SK-N-SH (cell line): ENCODE data around the gene ATP12A. TPM values are rescaled to one million over a fixed set of nuclear protein-coding genes. Genes with fewer than 3 reads are reported as not detected.

Experiments used
- CTCF ChIA-PET: fragments of 300-600, 350-600 bp; formaldehyde crosslinking; extraction: SDS; loops from one replicate; lab custom pipeline; 2021; lab: Yijun Ruan, JAX
- POLR2A ChIA-PET: fragments of 350-600 bp; sonication (Branson Sonifier 250); formaldehyde crosslinking; extraction: SDS; loops from one replicate; lab custom pipeline; 2020; ENCODE audit warnings: antibody characterized with exemption, inconsistent platforms; lab: Yijun Ruan, JAX
- DNase-seq: peaks from one replicate; pipeline ENCODE4 v3.0.0; 2012
- H2AFZ ChIP-seq: fragments of 200-600 bp; sonication (generic); 2 replicates; pipeline ENCODE4 v1.8.1; 2016; ENCODE audit warnings: antibody characterized with exemption, mild to moderate bottlenecking, low read depth
- H3F3A ChIP-seq: fragments of 200-600 bp; sonication (generic); replicated peaks from 2 replicates; pipeline ENCODE3; 2016; ENCODE audit warnings: antibody characterized with exemption, mild to moderate bottlenecking; ENCODE audit not compliant: insufficient read depth
- H3K27ac ChIP-seq, 2 experiments: fragments of 200-500 bp in 1 of 2; fragments of 200-600 bp in 1 of 2; sonication (Bioruptor generic) in 1 of 2; sonication (generic), shearing (Covaris generic) in 1 of 2; 2 replicates each; pipeline versions ENCODE4 v1.5.1 to v1.6.1; 2014 to 2016; ENCODE audit warnings: low read depth in 2 of 2, inconsistent platforms in 1 of 2, low read length in 1 of 2, mild to moderate bottlenecking in 1 of 2, mixed read lengths in 1 of 2
- H3K27me3 ChIP-seq: fragments of 200-600 bp; sonication (generic), shearing (Covaris generic); 2 replicates; pipeline ENCODE4 v1.6.1; 2016; ENCODE audit warnings: mixed run types; ENCODE audit not compliant: insufficient read depth
- H3K36me3 ChIP-seq, 2 experiments: fragments of 200-500 bp in 1 of 2; fragments of 200-600 bp in 1 of 2; sonication (Bioruptor generic) in 1 of 2; sonication (generic) in 1 of 2; replicated peaks in 1 of 2; 2 replicates each; pipeline versions ENCODE3 to v1.5.1; 2014 to 2016; ENCODE audit warnings: low read length in 1 of 2, mild to moderate bottlenecking in 1 of 2; ENCODE audit not compliant: insufficient read depth in 2 of 2, control insufficient read depth in 1 of 2
- H3K4me1 ChIP-seq, 2 experiments: fragments of 200-500 bp in 1 of 2; fragments of 200-600 bp in 1 of 2; sonication (Bioruptor generic) in 1 of 2; sonication (generic), shearing (Covaris generic) in 1 of 2; 2 replicates each; pipeline versions ENCODE4 v1.5.1 to v1.6.1; 2014 to 2016; ENCODE audit warnings: low read depth in 1 of 2, low read length in 1 of 2, mixed run types in 1 of 2; ENCODE audit not compliant: insufficient read depth in 2 of 2, control insufficient read depth in 1 of 2
- H3K4me2 ChIP-seq: fragments of 200-600 bp; sonication (generic), shearing (Covaris generic); 2 replicates; pipeline ENCODE4 v1.6.1; 2017; ENCODE audit warnings: mixed run types
- H3K4me3 ChIP-seq, 2 experiments: fragments of 200-500 bp in 1 of 2; fragments of 200-600 bp in 1 of 2; sonication (Bioruptor generic) in 1 of 2; sonication (generic), shearing (Covaris generic) in 1 of 2; 2 replicates each; pipeline versions ENCODE4 v1.5.1 to v1.8.1; 2014 to 2016; ENCODE audit warnings: low read depth in 2 of 2, inconsistent platforms in 1 of 2, low read length in 1 of 2, mild to moderate bottlenecking in 1 of 2, mixed read lengths in 1 of 2, moderate library complexity in 1 of 2
- H3K79me2 ChIP-seq: fragments of 200-600 bp; sonication (generic); 2 replicates; pipeline ENCODE4 v1.8.1; 2017; ENCODE audit warnings: mild to moderate bottlenecking; ENCODE audit not compliant: insufficient read depth
- H3K9ac ChIP-seq: fragments of 200-600 bp; sonication (generic); 2 replicates; pipeline ENCODE4 v1.6.1; 2017; ENCODE audit warnings: mixed run types
- H3K9me2 ChIP-seq: fragments of 200-600 bp; sonication (generic); 2 replicates; pipeline ENCODE4 v1.6.1; 2017; ENCODE audit warnings: mixed run types
- H3K9me3 ChIP-seq: fragments of 200-600 bp; sonication (generic); 2 replicates; pipeline ENCODE4 v1.6.1; 2017; ENCODE audit warnings: mixed run types, mild to moderate bottlenecking, moderate library complexity
- H4K20me1 ChIP-seq: fragments of 200-600 bp; sonication (generic); 2 replicates; pipeline ENCODE4 v1.6.1; 2017; ENCODE audit warnings: mild to moderate bottlenecking, mixed run types; ENCODE audit not compliant: insufficient read depth
- CHD2 ChIP-seq: fragments of 150-350 bp; IDR thresholded peaks from 2 replicates; pipeline ENCODE4 v1.6.1; 2018; ENCODE audit warnings: low read length; ENCODE audit not compliant: partially characterized antibody
- ELF1 ChIP-seq: IDR thresholded peaks from 2 replicates; pipeline ENCODE4 v1.4.0; 2012
- EP300 ChIP-seq, 2 experiments: IDR thresholded peaks; 2 replicates each; pipeline versions ENCODE4 v1.4.0 to v1.6.1; 2012; ENCODE audit warnings: borderline replicate concordance in 1 of 2, low read depth in 1 of 2, low read length in 1 of 2
- EZH2phosphoT487 ChIP-seq: fragments of 200-600 bp; sonication (generic); IDR thresholded peaks from 2 replicates; pipeline ENCODE4 v1.6.1; 2017; ENCODE audit warnings: low read depth, mixed run types, mild to moderate bottlenecking, antibody characterized with exemption, moderate library complexity, borderline replicate concordance
- FOSL2 ChIP-seq: IDR thresholded peaks from 2 replicates; pipeline ENCODE4 v1.4.0; 2012; ENCODE audit warnings: low read depth, mild to moderate bottlenecking, moderate library complexity, borderline replicate concordance
- FOXM1 ChIP-seq: IDR thresholded peaks from 2 replicates; pipeline ENCODE4 v1.4.0; 2012; ENCODE audit warnings: low read depth, mild to moderate bottlenecking
- GATA2 ChIP-seq: sonication (generic); formaldehyde crosslinking; IDR thresholded peaks from 2 replicates; pipeline ENCODE4 v1.5.0; 2020; ENCODE audit warnings: mild to moderate bottlenecking, missing genetic modification reagents
- JUND ChIP-seq: IDR thresholded peaks from 2 replicates; pipeline ENCODE4 v1.4.0; 2012
- MAX ChIP-seq: IDR thresholded peaks from 2 replicates; pipeline ENCODE4 v1.4.0; 2012; ENCODE audit warnings: low read depth
- MEF2A ChIP-seq: IDR thresholded peaks from 2 replicates; pipeline ENCODE4 v1.4.0; 2012; ENCODE audit warnings: low read depth, borderline replicate concordance
- MXI1 ChIP-seq: IDR thresholded peaks from 2 replicates; pipeline ENCODE4 v1.6.1; 2012; ENCODE audit warnings: mild to moderate bottlenecking, low read depth, low read length, improper control_type of control experiment
- POLR2AphosphoS5 ChIP-seq: IDR thresholded peaks from 2 replicates; pipeline ENCODE4 v1.6.1; 2012; ENCODE audit warnings: low read depth, low read length
- RAD21 ChIP-seq: IDR thresholded peaks from 2 replicates; pipeline ENCODE4 v1.6.1; 2012; ENCODE audit warnings: mild to moderate bottlenecking, low read length
- RFX5 ChIP-seq: IDR thresholded peaks from 2 replicates; pipeline ENCODE4 v1.6.1; 2012; ENCODE audit warnings: mild to moderate bottlenecking, improper control_type of control experiment, low read length
- RXRA ChIP-seq: IDR thresholded peaks from 2 replicates; pipeline ENCODE4 v1.4.0; 2012; ENCODE audit warnings: low read depth, mild to moderate bottlenecking, borderline replicate concordance
- SMC3 ChIP-seq: IDR thresholded peaks from 2 replicates; pipeline ENCODE4 v1.6.1; 2012; ENCODE audit warnings: low read depth, low read length, improper control_type of control experiment
- TAF1 ChIP-seq: IDR thresholded peaks from 2 replicates; pipeline ENCODE4 v1.6.1; 2012; ENCODE audit warnings: low read depth, mild to moderate bottlenecking, low read length, moderate library complexity, borderline replicate concordance
- TCF12 ChIP-seq: IDR thresholded peaks from 2 replicates; pipeline ENCODE4 v1.4.0; 2012
- USF2 ChIP-seq: fragments of 150-350 bp; IDR thresholded peaks from 2 replicates; pipeline ENCODE4 v1.6.1; 2017; ENCODE audit warnings: antibody characterized with exemption, low read length, low read depth, borderline replicate concordance
- WGBS: methylation state at CpG from one replicate; pipeline ENCODE4 v1.1.6; 2017; ENCODE audit warnings: low lambda C conversion rate; 5-methylcytosine and 5-hydroxymethylcytosine counted together
- polyA plus RNA-seq, 3 experiments: library from polyadenylated mRNA; depleted of rRNA; stranded (reverse); fragments of >200 nt; gene quantifications; 2 replicates each; pipeline ENCODE4 v1.2.3, GENCODE V29; 2012
- TF ChIP-seq, protein P1 (sequence below): fragments of 150-350 bp; IDR thresholded peaks from 2 replicates; pipeline ENCODE4 v1.6.1; 2016; ENCODE audit warnings: mild to moderate bottlenecking, low read depth, low read length
- TF ChIP-seq, protein P2 (sequence below): IDR thresholded peaks from 2 replicates; pipeline ENCODE4 v1.4.0; 2012; ENCODE audit warnings: low read depth, borderline replicate concordance
- TF ChIP-seq, protein P3 (sequence below): IDR thresholded peaks from 2 replicates; pipeline ENCODE4; 2012

Gene ATP12A
- polyA plus RNA-seq, 1 of the 3 experiments (the other 2 are of a cell fraction): not detected

- Histone ChIP-seq H3F3A (no peaks in the 10 kb centered on the region), H3K36me3 (no peaks in the 10 kb centered on the region), H3K4me1 (peaks cover 0 to 3% of the 10 kb centered on the region in 2 experiments; a peak in 1 of 4 replicates), H3K9ac (no peak overlapping the region)
- no peak for TF ChIP-seq CHD2
- TF ChIP-seq GATA2 (CRISPR knock-in tag): no peak
- no peak for TF ChIP-seq TAF1
- no peak for TF ChIP-seq MAX
- no peak for TF ChIP-seq RFX5
- TF ChIP-seq, protein P1, sequence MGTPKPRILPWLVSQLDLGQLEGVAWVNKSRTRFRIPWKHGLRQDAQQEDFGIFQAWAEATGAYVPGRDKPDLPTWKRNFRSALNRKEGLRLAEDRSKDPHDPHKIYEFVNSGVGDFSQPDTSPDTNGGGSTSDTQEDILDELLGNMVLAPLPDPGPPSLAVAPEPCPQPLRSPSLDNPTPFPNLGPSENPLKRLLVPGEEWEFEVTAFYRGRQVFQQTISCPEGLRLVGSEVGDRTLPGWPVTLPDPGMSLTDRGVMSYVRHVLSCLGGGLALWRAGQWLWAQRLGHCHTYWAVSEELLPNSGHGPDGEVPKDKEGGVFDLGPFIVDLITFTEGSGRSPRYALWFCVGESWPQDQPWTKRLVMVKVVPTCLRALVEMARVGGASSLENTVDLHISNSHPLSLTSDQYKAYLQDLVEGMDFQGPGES: no peak
- no peak for TF ChIP-seq FOXM1
- TF ChIP-seq USF2: no peak
- no peak for TF ChIP-seq TCF12
- TF ChIP-seq, protein P2, sequence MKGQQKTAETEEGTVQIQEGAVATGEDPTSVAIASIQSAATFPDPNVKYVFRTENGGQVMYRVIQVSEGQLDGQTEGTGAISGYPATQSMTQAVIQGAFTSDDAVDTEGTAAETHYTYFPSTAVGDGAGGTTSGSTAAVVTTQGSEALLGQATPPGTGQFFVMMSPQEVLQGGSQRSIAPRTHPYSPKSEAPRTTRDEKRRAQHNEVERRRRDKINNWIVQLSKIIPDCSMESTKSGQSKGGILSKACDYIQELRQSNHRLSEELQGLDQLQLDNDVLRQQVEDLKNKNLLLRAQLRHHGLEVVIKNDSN: no peak
- TF ChIP-seq POLR2AphosphoS5: no peak
- no peak for TF ChIP-seq ELF1
- TF ChIP-seq, all 33 proteins: peak for 0
- Histone ChIP-seq H3K4me2 (no peak overlapping the region), H3K27ac (no peak overlapping the region), H4K20me1 (no peaks in the 10 kb centered on the region), H3K9me3 (no peaks in the 10 kb centered on the region), H3K27me3 (no peaks in the 10 kb centered on the region), H3K4me3 (no peak overlapping the region), H3K79me2 (no peaks in the 10 kb centered on the region), H3K9me2 (no peaks in the 10 kb centered on the region), H2AFZ (no peak overlapping the region)
- 58% methylated on average over 7 of the region's 7 CpGs for WGBS
- DNase-seq: no peak
- CTCF ChIA-PET: interaction anchor here (1.5 to 3.1 kb wide), 2 partner anchors 16 to 18 kb away, joined by 5 to 10 read pairs; no protein-coding TSS in a partner anchor
- POLR2A ChIA-PET: no interaction called here
These were observed 25.5 kb upstream of the ATP12A start for GRCh38 chr13:24654741-24655140.

GRCh38 chr13:24659239-24659638, 21.0 kb upstream of the ATP12A start:
- CTCF ChIA-PET: interaction anchor here (1.3 kb wide), 1 partner anchor 16 kb away, joined by 3 read pairs; no protein-coding TSS in a partner anchor

More at GRCh38 chr13:24659239-24659638, 21.0 kb upstream of the ATP12A start:
- no peak for DNase-seq
- Histone ChIP-seq H3K27me3 (no peaks in the 10 kb centered on the region; the same call in 1 of the 2 replicates), H2AFZ (no peak overlapping the region), H3K4me1 (no peaks in the 10 kb centered on the region), H3F3A (no peaks in the 10 kb centered on the region), H3K36me3 (no peaks in the 10 kb centered on the region), H3K79me2 (no peaks in the 10 kb centered on the region), H3K9ac (no peak overlapping the region), H3K9me2 (no peaks in the 10 kb centered on the region), H3K9me3 (no peaks in the 10 kb centered on the region), H3K4me3 (no peak overlapping the region), H3K27ac (no peak overlapping the region), H4K20me1 (no peaks in the 10 kb centered on the region), H3K4me2 (no peak overlapping the region)
- WGBS: 40% methylated on average over 3 of the region's 3 CpGs
- POLR2A ChIA-PET: no interaction called here
- no peak for TF ChIP-seq EZH2phosphoT487
- TF ChIP-seq POLR2AphosphoS5: no peak
- no peak for TF ChIP-seq TCF12
- TF ChIP-seq MEF2A: no peak
- TF ChIP-seq, protein P3, sequence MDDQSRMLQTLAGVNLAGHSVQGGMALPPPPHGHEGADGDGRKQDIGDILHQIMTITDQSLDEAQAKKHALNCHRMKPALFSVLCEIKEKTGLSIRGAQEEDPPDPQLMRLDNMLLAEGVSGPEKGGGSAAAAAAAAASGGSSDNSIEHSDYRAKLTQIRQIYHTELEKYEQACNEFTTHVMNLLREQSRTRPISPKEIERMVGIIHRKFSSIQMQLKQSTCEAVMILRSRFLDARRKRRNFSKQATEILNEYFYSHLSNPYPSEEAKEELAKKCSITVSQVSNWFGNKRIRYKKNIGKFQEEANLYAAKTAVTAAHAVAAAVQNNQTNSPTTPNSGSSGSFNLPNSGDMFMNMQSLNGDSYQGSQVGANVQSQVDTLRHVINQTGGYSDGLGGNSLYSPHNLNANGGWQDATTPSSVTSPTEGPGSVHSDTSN: no peak
- TF ChIP-seq SMC3: no peak
- no peak for TF ChIP-seq RXRA
- no peak for TF ChIP-seq FOSL2
- TF ChIP-seq USF2: no peak
- TF ChIP-seq RAD21: no peak
- TF ChIP-seq MXI1: no peak
- no peak for TF ChIP-seq EP300 (IDR thresholded peaks at IDR 0.05; ENCODE audit: borderline replicate concordance in 1 of 2, low read depth in 1 of 2, low read length in 1 of 2)
- no peak for TF ChIP-seq JUND
- TF ChIP-seq, protein P2: no peak
